ENCODE measurements around the gene TMEM200B. TPM values are rescaled to one million over a fixed set of nuclear protein-coding genes. Genes with fewer than 3 reads are reported as not detected.

TMEM200B gene
- total RNA-seq (2022; extraction: Qiagen RNA extraction; ENCODE audit: low read depth), result 0.06 to 0.10 TPM (median 0.09 TPM) in 4 of 5 replicates, not detected in the other

DNA sequence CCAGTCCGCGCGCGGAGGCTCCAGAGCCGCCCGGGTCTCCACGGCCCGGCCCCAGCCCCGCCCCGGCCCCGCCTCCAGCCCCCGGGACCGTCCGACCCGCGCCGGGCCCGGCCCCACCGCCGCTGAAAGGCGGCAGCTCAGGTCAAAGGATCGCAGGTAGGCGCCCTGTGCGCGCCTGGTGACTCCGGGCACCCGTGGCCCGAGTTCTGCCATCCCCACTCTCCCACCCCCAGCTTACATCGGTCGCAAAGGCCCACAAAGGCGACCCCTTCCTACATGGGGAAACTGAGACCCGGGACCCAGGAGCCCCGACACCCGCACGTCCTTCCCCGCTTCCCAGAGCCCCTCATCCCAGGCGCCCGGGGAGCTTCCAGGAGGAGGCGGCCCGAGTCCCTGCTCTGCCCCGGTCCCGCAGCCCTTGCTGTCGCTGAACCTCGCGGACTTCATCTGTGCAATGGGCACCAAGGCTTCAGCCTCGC lies at the start of gene TMEM200B:
TMEM200B (minus strand) TSS at position 17 of the 479 bp plus-strand sequence. CDS start 2,075 bp downstream, outside the sequence.

Other genes starting within 250 kb of the TMEM200B start
- 4.9 to 6.3 TPM (median 5.5 TPM) in 5 replicates for gene EPB41, start 209.3 kb downstream of the TMEM200B start, total RNA-seq (2022; extraction: Qiagen RNA extraction; ENCODE audit: low read depth)
- gene SRSF4, start 58.0 kb upstream of the TMEM200B start, total RNA-seq (2022; extraction: Qiagen RNA extraction; ENCODE audit: low read depth), result 38.1 to 50.7 TPM (median 49.1 TPM) in 5 replicates
- gene MECR, start 107.0 kb upstream of the TMEM200B start, total RNA-seq (2022; extraction: Qiagen RNA extraction; ENCODE audit: low read depth), result 21.3 to 23.3 TPM (median 21.5 TPM) in 5 replicates
- 6.2 to 7.4 TPM (median 6.9 TPM) in 5 replicates for gene PTPRU, start 112.6 kb upstream of the TMEM200B start, total RNA-seq (2022; extraction: Qiagen RNA extraction; ENCODE audit: low read depth)